Left ventricle myocardium inferior (tissue), 1 donor: Measurements from ENCODE around the gene MYH3. TPM values are rescaled to one million over a fixed set of nuclear protein-coding genes. Genes with fewer than 3 reads are reported as not detected.

Source experiments
- DNase-seq: peaks from one replicate; pipeline ENCODE4 v3.0.0-alpha.2; 2020
- H3K27ac ChIP-seq: fragments of 200-600 bp; replicated peaks from 2 replicates; pipeline ENCODE4 v1.8.0; 2021
- H3K27me3 ChIP-seq: fragments of 200-600 bp; 2 replicates; pipeline ENCODE4 v1.8.0; 2021; ENCODE audit warnings: low read depth
- H3K36me3 ChIP-seq: fragments of 200-600 bp; 2 replicates; pipeline ENCODE4 v1.8.0; 2021
- H3K4me1 ChIP-seq: fragments of 200-600 bp; 2 replicates; pipeline ENCODE4 v1.8.0; 2021
- H3K4me3 ChIP-seq: fragments of 200-600 bp; 2 replicates; pipeline ENCODE4 v1.8.0; 2021; ENCODE audit warnings: mild to moderate bottlenecking, moderate library complexity
- H3K9me3 ChIP-seq: fragments of 200-600 bp; replicated peaks from 2 replicates; pipeline ENCODE4 v1.8.0; 2021
- CTCF ChIP-seq: fragments of 200-600 bp; IDR thresholded peaks from 2 replicates; pipeline ENCODE4 v1.8.0; 2021; ENCODE audit warnings: antibody characterized with exemption, mild to moderate bottlenecking, borderline replicate concordance
- intact Hi-C: fragments of 100-400 bp; cut with micrococcal nuclease; formaldehyde crosslinking; loops from one replicate; pipeline ENCODE4 v1.11.0; 2022
- total RNA-seq: library from RNA; stranded (reverse); fragmentation: NEBNext Ultra II Directional; extraction: Animal tissue kit (Norgen Biotek cat#: 25700); gene quantifications from one replicate; pipeline ENCODE4 v1.2.1, GENCODE V29; 2021
- donor health status: DM: no; HTN: yes; CAD: no; lungs with severe emphysema.

Gene MYH3
- total RNA-seq, 1 donor from 2014 or later: 0.88 TPM

- Histone ChIP-seq H3K36me3 (peaks cover 14% of the 10 kb centered on the region), H3K27me3 (no peaks in the 10 kb centered on the region), H3K27ac (no peak overlapping the region), H3K4me1 (no peaks in the 10 kb centered on the region), H3K4me3 (no peak overlapping the region), H3K9me3 (no peaks in the 10 kb centered on the region)
- intact Hi-C loops: no loop called here
- no peak for TF ChIP-seq CTCF
- DNase-seq: no peak
Measured at GRCh38 chr17:10629706-10630105, 27.4 kb downstream of the MYH3 start.

- no peak for DNase-seq
- peaks cover 7% of the 10 kb centered on the region for H3K36me3 ChIP-seq
- no peak overlapping the region for H3K27ac ChIP-seq
- no peak overlapping the region for H3K4me3 ChIP-seq
- intact Hi-C loops: no loop called here
- TF ChIP-seq CTCF: no peak
- H3K9me3 ChIP-seq: no peaks in the 10 kb centered on the region
- H3K4me1 ChIP-seq: no peaks in the 10 kb centered on the region
- no peaks in the 10 kb centered on the region for H3K27me3 ChIP-seq
Measured at GRCh38 chr17:10628756-10629155, 28.4 kb downstream of the MYH3 start.

- peaks cover 7% of the 10 kb centered on the region for H3K36me3 ChIP-seq
- no peaks in the 10 kb centered on the region for H3K9me3 ChIP-seq
- H3K4me1 ChIP-seq: no peaks in the 10 kb centered on the region
- H3K27ac ChIP-seq: no peak overlapping the region
- H3K4me3 ChIP-seq: no peak overlapping the region
- intact Hi-C loops: no loop called here
- peaks cover 7% of the 10 kb centered on the region for H3K27me3 ChIP-seq
- no peak for DNase-seq
- no peak for TF ChIP-seq CTCF
Measured at GRCh38 chr17:10626390-10626789, 30.7 kb downstream of the MYH3 start.

GRCh38 chr17:10624969-10625368 lies 32.1 kb downstream of the MYH3 start:
- Histone ChIP-seq H3K4me1 (no peaks in the 10 kb centered on the region), H3K4me3 (no peak overlapping the region), H3K9me3 (no peaks in the 10 kb centered on the region), H3K27me3 (peaks cover 16% of the 10 kb centered on the region), H3K27ac (no peak overlapping the region), H3K36me3 (peaks cover 7% of the 10 kb centered on the region)
- TF ChIP-seq CTCF: no peak
- intact Hi-C loops: no loop called here
- DNase-seq: no peak

GRCh38 chr17:10623737-10624338 lies 33.3 kb downstream of the MYH3 start:
- Histone ChIP-seq H3K27me3 (peaks cover 20% of the 10 kb centered on the region), H3K36me3 (no peaks in the 10 kb centered on the region), H3K9me3 (no peaks in the 10 kb centered on the region), H3K4me1 (no peaks in the 10 kb centered on the region), H3K4me3 (no peak overlapping the region), H3K27ac (no peak overlapping the region)
- no peak for TF ChIP-seq CTCF
- intact Hi-C loops: no loop called here
- no peak for DNase-seq
